NCI-H2227 (cell line): Measurements from ENCODE around the gene TRIM6.
"Not testable (repeated sequence)": the region's sequence is repeated elsewhere in the genome, so short reads cannot be mapped to it uniquely, and the experiment has no call there.

Experiments
- DNase-seq: peaks from one replicate; lab custom pipeline; 2025; ENCODE audit not compliant: unreplicated experiment; lab: John Stamatoyannopoulos, UW

TRIM6 gene

GRCh38 chr11:5602791-5603190 is 6.4 kb downstream of the TRIM6 start:
- not testable (repeated sequence) for DNase-seq

GRCh38 chr11:5603326-5603725 is 6.9 kb downstream of the TRIM6 start:
- no peak for DNase-seq

GRCh38 chr11:5604896-5605295 is 8.5 kb downstream of the TRIM6 start:
- no peak for DNase-seq

GRCh38 chr11:5605849-5606248 is 9.4 kb downstream of the TRIM6 start:
- no peak for DNase-seq

GRCh38 chr11:5608808-5609207 is 12.4 kb downstream of the TRIM6 start:
- no peak for DNase-seq

- DNase-seq = no peak
These were observed 14.0 kb downstream of the TRIM6 start for GRCh38 chr11:5610446-5610845.

GRCh38 chr11:5611627-5612026 is 15.2 kb downstream of the TRIM6 start:
- DNase-seq = no peak

- DNase-seq = no peak
These were observed 22.4 kb downstream of the TRIM6 start for GRCh38 chr11:5618807-5619206.

- DNase-seq = no peak
These were observed 24.4 kb downstream of the TRIM6 start for GRCh38 chr11:5620651-5621521.

- no peak for DNase-seq
These were observed 25.1 kb downstream of the TRIM6 start for GRCh38 chr11:5621580-5621979.

GRCh38 chr11:5622802-5623201 is 26.4 kb downstream of the TRIM6 start:
- DNase-seq = no peak

GRCh38 chr11:5624489-5625279 is 28.2 kb downstream of the TRIM6 start, which contains the start of gene TRIM34:
Gene TRIM34 (plus strand): TSS chr11:5625001. CDS start chr11:5632332, 7,331 bp downstream.
- DNase-seq = no peak

GRCh38 chr11:5625281-5625680 is 28.8 kb downstream of the TRIM6 start:
- no peak for DNase-seq

GRCh38 chr11:5626196-5626595 is 29.8 kb downstream of the TRIM6 start:
- no peak for DNase-seq

- DNase-seq = no peak
These were observed 35.0 kb downstream of the TRIM6 start for GRCh38 chr11:5631417-5631816.

- DNase-seq = no peak
These were observed 35.7 kb downstream of the TRIM6 start for GRCh38 chr11:5631969-5632635.

GRCh38 chr11:5639953-5640352 is 43.5 kb downstream of the TRIM6 start:
- no peak for DNase-seq

GRCh38 chr11:5643585-5643984 is 47.1 kb downstream of the TRIM6 start:
- no peak for DNase-seq

GRCh38 chr11:5646139-5646538 is 49.7 kb downstream of the TRIM6 start:
- no peak for DNase-seq

- DNase-seq = no peak
These were observed 59.0 kb downstream of the TRIM6 start for GRCh38 chr11:5655474-5655873.

GRCh38 chr11:5656956-5657355 is 60.5 kb downstream of the TRIM6 start:
- DNase-seq = not testable (repeated sequence)
